HepG2 (cell line): ENCODE results near the gene PDGFA. TPM values are rescaled to one million over a fixed set of nuclear protein-coding genes. Genes with fewer than 3 reads are reported as not detected.

Source experiments
- ARNT ChIP-seq: fragments of 450-650 bp; IDR thresholded peaks from 2 replicates; pipeline ENCODE4 v1.6.1; 2017
- CAMTA2 ChIP-seq: sonication (generic); formaldehyde crosslinking; IDR thresholded peaks from 2 replicates; pipeline ENCODE4 v1.4.0; 2020; ENCODE audit warnings: mild to moderate bottlenecking, missing genetic modification reagents, borderline replicate concordance
- CBX1 ChIP-seq: IDR thresholded peaks from one replicate; pipeline ENCODE4 v1.6.1; 2016; ENCODE audit warnings: antibody characterized with exemption, low read depth
- FOXK2 ChIP-seq: fragments of 450-650 bp; IDR thresholded peaks from 2 replicates; pipeline ENCODE4 v1.6.1; 2016
- HNRNPH1 ChIP-seq: fragments of 200-400 bp; formaldehyde crosslinking; optimal IDR thresholded peaks from 2 replicates; pipeline ENCODE3; 2017; ENCODE audit warnings: mild to moderate bottlenecking, low read depth, low read length
- HOXD1 ChIP-seq: sonication (generic); formaldehyde crosslinking; IDR thresholded peaks from 2 replicates; pipeline ENCODE4 v1.5.0; 2020; ENCODE audit warnings: missing genetic modification reagents
- JUN ChIP-seq: sonication (generic); formaldehyde crosslinking; IDR thresholded peaks from 2 replicates; pipeline ENCODE4 v1.4.0; 2020; ENCODE audit warnings: mild to moderate bottlenecking, missing genetic modification reagents
- MIER2 ChIP-seq: IDR thresholded peaks from 2 replicates; pipeline ENCODE4 v1.6.1; 2016; ENCODE audit warnings: missing biosample characterization, missing genetic modification reagents
- MTF1 ChIP-seq: sonication (generic); formaldehyde crosslinking; IDR thresholded peaks from 2 replicates; pipeline ENCODE4 v1.5.0; 2020; ENCODE audit warnings: missing genetic modification reagents
- NAIF1 ChIP-seq: sonication (generic); formaldehyde crosslinking; IDR thresholded peaks from 2 replicates; pipeline ENCODE4 v1.5.0; 2020; ENCODE audit warnings: mild to moderate bottlenecking, missing genetic modification reagents, borderline replicate concordance
- NFYB ChIP-seq: sonication (generic); formaldehyde crosslinking; IDR thresholded peaks from 2 replicates; pipeline ENCODE4 v1.4.0; 2020; ENCODE audit warnings: missing genetic modification reagents
- PHF21A ChIP-seq: sonication (generic); formaldehyde crosslinking; IDR thresholded peaks from 2 replicates; pipeline ENCODE4 v1.5.0; 2020; ENCODE audit warnings: mild to moderate bottlenecking, missing genetic modification reagents
- POLR2AphosphoS2 ChIP-seq: IDR thresholded peaks from 2 replicates; pipeline ENCODE4 v1.6.1; 2011; ENCODE audit warnings: low read depth, low read length, improper control_type of control experiment
- REXO4 ChIP-seq: sonication (generic); formaldehyde crosslinking; IDR thresholded peaks from 2 replicates; pipeline ENCODE4 v1.8.0; 2022; ENCODE audit warnings: missing genetic modification reagents, mild to moderate bottlenecking, borderline replicate concordance
- SP4 ChIP-seq: sonication (generic); formaldehyde crosslinking; IDR thresholded peaks from 2 replicates; pipeline ENCODE4 v1.8.1; 2023; ENCODE audit warnings: mild to moderate bottlenecking, missing genetic modification reagents
- SRSF1 ChIP-seq: fragments of 200-400 bp; formaldehyde crosslinking; optimal IDR thresholded peaks from 2 replicates; pipeline ENCODE3; 2017; ENCODE audit warnings: mild to moderate bottlenecking, low read depth, low read length, moderate library complexity
- SYNCRIP ChIP-seq: fragments of 200-400 bp; formaldehyde crosslinking; IDR thresholded peaks from 2 replicates; pipeline ENCODE4 v1.6.1; 2018; ENCODE audit warnings: mild to moderate bottlenecking, low read depth, low read length; ENCODE audit not compliant: insufficient read depth
- ZNF30 ChIP-seq: sonication (generic); formaldehyde crosslinking; IDR thresholded peaks from 2 replicates; pipeline ENCODE4 v1.5.0; 2020; ENCODE audit warnings: mild to moderate bottlenecking, missing genetic modification reagents
- ZNF552 ChIP-seq: sonication (generic); formaldehyde crosslinking; IDR thresholded peaks from 2 replicates; pipeline ENCODE4 v1.9.0; 2022; ENCODE audit warnings: missing genetic modification reagents, mild to moderate bottlenecking, borderline replicate concordance
- ZSCAN25 ChIP-seq: sonication (generic); formaldehyde crosslinking; IDR thresholded peaks from 2 replicates; pipeline ENCODE4 v1.8.0; 2022; ENCODE audit warnings: mild to moderate bottlenecking, missing genetic modification reagents
- polyA plus RNA-seq, 8 experiments: library from polyadenylated mRNA; depleted of rRNA in 3 of 8; stranded (reverse) in 7 of 8; unstranded in 1 of 8; fragments of >200 nt; fragmentation: Illumina TruSeq in 4 of 8; extraction: Trizol in 4 of 8; gene quantifications; 2 replicates each; pipeline versions ENCODE4 v1.2.1 to v1.2.3, GENCODE V29; 2011 to 2016; ENCODE audit warnings: low read depth in 4 of 8, missing spikeins in 1 of 8, mixed read lengths in 1 of 8; ENCODE audit not compliant: insufficient read depth in 1 of 8
- total RNA-seq, 5 experiments: library from RNA; depleted of rRNA; stranded (reverse); fragments of >200 nt; fragmentation: Illumina TruSeq; extraction: Trizol; gene quantifications; 2 replicates each; pipeline ENCODE4 v1.2.3, GENCODE V29; 2016; ENCODE audit warnings: low read depth in 1 of 5
- TF ChIP-seq, protein P1 (sequence below): sonication (generic); formaldehyde crosslinking; IDR thresholded peaks from 2 replicates; pipeline ENCODE4 v1.5.0; 2020; ENCODE audit warnings: mild to moderate bottlenecking, missing genetic modification reagents, borderline replicate concordance
- TF ChIP-seq, protein P2 (sequence below): sonication (generic); formaldehyde crosslinking; IDR thresholded peaks from 2 replicates; pipeline ENCODE4 v1.8.0; 2022; ENCODE audit warnings: missing genetic modification reagents, mild to moderate bottlenecking, borderline replicate concordance
- TF ChIP-seq, protein P3 (sequence below): sonication (generic); formaldehyde crosslinking; IDR thresholded peaks from 2 replicates; pipeline ENCODE4 v1.4.0; 2020; ENCODE audit warnings: missing genetic modification reagents
- TF ChIP-seq, protein P4 (sequence below): sonication (generic); formaldehyde crosslinking; conservative IDR thresholded peaks from 2 replicates; pipeline ENCODE4 v1.4.0; 2020; ENCODE audit warnings: missing genetic modification reagents
- TF ChIP-seq, protein P5 (sequence below): sonication (generic); formaldehyde crosslinking; IDR thresholded peaks from 2 replicates; pipeline ENCODE4 v1.4.0; 2020; ENCODE audit warnings: mild to moderate bottlenecking, missing genetic modification reagents

PDGFA gene
- total and polyA plus RNA-seq, 2 of the 13 experiments (the other 11 are each of a cell fraction or from before 2014, with no cell fraction given): 1.5 to 3.4 TPM

DNA sequence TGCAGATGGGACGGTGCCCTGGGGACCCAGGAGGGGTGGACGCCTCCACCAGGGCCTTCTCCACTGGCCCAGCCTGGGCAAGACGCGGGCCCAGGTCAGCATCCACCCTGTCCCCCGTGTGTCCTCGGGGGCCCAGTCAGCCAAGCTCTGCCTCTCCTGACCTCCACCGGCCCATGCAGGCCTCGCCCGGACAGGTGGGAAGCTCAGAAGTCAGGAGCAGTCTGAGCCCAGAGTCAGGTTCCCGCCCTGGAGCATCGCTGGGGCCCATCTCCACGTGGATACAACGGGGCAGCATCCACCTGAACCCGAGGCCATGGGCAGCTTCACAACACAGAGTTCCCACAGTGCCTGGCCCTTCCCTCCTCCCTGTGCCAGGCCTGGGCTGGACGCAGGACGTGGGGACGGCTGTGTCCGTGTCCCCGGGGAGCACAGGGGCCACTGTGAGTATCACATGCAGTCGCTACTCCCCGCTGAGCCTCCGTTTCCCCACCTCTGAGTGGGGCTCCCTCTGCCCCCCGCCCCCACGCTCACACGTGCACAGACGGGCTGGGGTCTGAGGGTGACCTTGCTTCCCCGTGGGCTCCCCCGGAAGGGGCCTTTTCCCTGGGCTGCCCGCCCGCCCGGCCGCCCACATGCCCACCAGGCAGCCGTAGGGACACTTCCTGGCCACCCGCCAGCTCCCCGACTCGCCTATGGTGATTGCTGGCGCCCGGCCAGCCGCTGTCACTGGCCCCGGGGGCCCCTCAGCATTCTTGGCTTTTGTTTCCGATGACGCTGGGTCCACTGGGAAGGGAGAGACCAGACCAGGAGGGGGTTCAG lies 64.3 kb downstream of the PDGFA start (continued):
- TF ChIP-seq, protein P1, sequence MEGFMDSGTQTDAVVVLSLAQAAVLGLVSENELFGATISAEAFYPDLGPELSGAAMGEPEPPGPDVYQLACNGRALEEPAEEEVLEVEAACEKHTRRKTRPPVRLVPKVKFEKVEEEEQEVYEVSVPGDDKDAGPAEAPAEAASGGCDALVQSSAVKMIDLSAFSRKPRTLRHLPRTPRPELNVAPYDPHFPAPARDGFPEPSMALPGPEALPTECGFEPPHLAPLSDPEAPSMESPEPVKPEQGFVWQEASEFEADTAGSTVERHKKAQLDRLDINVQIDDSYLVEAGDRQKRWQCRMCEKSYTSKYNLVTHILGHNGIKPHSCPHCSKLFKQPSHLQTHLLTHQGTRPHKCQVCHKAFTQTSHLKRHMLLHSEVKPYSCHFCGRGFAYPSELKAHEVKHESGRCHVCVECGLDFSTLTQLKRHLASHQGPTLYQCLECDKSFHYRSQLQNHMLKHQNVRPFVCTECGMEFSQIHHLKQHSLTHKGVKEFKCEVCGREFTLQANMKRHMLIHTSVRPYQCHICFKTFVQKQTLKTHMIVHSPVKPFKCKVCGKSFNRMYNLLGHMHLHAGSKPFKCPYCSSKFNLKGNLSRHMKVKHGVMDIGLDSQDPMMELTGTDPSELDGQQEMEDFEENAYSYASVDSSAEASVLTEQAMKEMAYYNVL (CRISPR knock-in tag): no peak
- TF ChIP-seq NAIF1 (no peak), NFYB (no peak), POLR2AphosphoS2 (no peak), HOXD1 (CRISPR knock-in tag) (no peak), PHF21A (0 out of 2 replicates have a peak, but pooled peaks have one; percentile 25), MIER2 (no peak), HNRNPH1 (no peak), JUN (CRISPR knock-in tag) (no peak), SP4 (CRISPR knock-in tag) (peak; percentile 25; the same call in 1 of the 2 replicates), ZSCAN25 (0 out of 2 replicates have a peak, but pooled peaks have one; percentile 49), SRSF1 (no peak), CBX1 (no peak), REXO4 (CRISPR knock-in tag) (no peak), ZNF552 (CRISPR knock-in tag) (0 out of 2 replicates have a peak, but pooled peaks have one; percentile 40), CAMTA2 (CRISPR knock-in tag) (no peak), ARNT (no peak), FOXK2 (no peak), MTF1 (no peak), ZNF30 (no peak), SYNCRIP (no peak)
- TF ChIP-seq, protein P2, sequence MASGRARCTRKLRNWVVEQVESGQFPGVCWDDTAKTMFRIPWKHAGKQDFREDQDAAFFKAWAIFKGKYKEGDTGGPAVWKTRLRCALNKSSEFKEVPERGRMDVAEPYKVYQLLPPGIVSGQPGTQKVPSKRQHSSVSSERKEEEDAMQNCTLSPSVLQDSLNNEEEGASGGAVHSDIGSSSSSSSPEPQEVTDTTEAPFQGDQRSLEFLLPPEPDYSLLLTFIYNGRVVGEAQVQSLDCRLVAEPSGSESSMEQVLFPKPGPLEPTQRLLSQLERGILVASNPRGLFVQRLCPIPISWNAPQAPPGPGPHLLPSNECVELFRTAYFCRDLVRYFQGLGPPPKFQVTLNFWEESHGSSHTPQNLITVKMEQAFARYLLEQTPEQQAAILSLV (CRISPR knock-in tag): no peak
- TF ChIP-seq, protein P3, sequence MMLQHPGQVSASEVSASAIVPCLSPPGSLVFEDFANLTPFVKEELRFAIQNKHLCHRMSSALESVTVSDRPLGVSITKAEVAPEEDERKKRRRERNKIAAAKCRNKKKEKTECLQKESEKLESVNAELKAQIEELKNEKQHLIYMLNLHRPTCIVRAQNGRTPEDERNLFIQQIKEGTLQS (CRISPR knock-in tag): no peak; the same call in 1 of the 2 replicates
- TF ChIP-seq, protein P4, sequence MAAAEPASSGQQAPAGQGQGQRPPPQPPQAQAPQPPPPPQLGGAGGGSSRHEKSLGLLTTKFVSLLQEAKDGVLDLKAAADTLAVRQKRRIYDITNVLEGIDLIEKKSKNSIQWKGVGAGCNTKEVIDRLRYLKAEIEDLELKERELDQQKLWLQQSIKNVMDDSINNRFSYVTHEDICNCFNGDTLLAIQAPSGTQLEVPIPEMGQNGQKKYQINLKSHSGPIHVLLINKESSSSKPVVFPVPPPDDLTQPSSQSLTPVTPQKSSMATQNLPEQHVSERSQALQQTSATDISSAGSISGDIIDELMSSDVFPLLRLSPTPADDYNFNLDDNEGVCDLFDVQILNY (CRISPR knock-in tag): no peak
- TF ChIP-seq, protein P5, sequence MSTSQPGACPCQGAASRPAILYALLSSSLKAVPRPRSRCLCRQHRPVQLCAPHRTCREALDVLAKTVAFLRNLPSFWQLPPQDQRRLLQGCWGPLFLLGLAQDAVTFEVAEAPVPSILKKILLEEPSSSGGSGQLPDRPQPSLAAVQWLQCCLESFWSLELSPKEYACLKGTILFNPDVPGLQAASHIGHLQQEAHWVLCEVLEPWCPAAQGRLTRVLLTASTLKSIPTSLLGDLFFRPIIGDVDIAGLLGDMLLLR (CRISPR knock-in tag): no peak
